NCI-H1105 (cell line): ENCODE results near the gene SMG6.

Experiments used
- DNase-seq: peaks from one replicate; lab custom pipeline; 2025; lab: John Stamatoyannopoulos, UW

Gene SMG6

GRCh38 chr17:2076087-2076984 is 227.2 kb downstream of the SMG6 start:
- no peak for DNase-seq

GRCh38 chr17:2075336-2076086 is 228.1 kb downstream of the SMG6 start:
- no peak for DNase-seq

DNA sequence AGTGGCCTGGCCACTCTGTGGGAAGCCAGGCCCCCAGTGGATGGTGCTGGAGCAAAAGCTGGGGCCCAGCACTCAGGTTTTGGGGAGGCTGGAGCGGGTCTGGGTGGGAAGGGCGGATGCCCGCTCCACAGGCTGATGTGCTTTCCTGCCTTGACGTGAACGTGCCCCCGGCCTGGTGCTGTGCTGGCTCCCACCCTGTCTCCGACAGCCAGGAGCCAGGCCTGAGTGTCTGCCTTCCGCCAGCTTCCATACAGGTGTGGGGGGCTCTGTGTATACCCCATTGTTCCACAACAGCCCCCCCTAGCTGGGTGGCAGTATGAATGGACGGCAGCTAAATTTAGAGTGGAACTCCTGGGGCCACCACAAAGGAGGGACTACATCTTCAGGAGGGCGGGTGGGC is 228.7 kb downstream of the SMG6 start:
- DNase-seq = no peak

DNA sequence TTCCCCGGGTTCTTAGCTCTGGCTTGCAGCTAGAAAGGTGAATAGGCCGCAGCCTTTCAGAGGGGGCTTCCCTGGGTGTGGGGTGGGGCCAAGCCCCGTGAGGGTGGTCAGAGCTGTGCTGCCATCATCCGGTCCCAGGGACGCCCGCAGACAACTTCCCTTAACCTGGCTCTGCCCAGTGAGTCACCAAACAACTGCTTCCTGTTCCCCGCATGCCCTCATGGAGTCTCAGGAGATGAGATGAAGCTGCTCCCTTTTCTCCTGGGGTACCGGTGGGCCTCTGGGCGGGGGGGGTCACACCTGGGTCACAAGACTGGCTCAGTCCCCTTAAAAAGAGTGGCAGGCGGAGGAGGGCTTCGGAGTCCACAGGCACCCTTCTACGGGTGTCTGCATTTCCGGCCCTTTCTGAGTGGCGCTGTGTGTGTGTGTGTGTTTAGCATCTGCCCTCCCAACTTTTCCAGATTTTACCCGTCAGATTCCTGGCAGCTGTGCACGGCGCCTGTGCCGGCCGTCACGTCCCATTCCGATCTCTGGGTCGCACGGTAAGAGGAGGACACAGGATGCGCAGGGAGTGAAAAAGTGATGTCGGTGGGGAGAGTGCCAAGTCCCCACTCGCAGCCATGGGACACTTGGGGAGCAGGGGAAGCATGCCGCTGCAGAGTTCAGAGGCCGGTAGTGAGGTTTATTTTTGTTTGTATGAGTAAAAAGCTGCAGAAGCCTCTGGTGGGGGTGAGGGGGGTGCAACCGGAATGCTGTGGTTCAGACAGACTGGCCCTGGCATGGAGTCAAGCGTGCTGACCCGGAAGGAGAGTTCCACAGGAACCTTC is 231.9 kb downstream of the SMG6 start:
- DNase-seq = no peak

DNA sequence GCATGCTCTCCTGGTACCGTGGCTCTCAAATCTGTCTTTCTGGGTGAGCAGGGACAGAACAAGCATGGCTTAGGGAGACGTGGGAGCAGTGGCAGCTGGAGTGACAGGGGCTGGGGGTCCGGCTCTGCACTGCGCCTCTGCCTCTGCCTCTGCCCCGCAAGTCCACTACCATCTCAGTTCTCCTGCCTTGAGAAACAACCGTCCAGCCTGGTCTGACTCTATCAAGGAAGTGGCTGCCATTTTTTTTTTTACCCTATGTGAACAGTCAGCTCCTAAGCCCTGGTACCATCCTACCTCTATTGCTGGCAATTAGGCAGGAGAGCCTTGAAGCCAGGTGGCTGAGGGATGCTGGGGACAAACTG is 232.6 kb downstream of the SMG6 start:
- DNase-seq = no peak

DNA sequence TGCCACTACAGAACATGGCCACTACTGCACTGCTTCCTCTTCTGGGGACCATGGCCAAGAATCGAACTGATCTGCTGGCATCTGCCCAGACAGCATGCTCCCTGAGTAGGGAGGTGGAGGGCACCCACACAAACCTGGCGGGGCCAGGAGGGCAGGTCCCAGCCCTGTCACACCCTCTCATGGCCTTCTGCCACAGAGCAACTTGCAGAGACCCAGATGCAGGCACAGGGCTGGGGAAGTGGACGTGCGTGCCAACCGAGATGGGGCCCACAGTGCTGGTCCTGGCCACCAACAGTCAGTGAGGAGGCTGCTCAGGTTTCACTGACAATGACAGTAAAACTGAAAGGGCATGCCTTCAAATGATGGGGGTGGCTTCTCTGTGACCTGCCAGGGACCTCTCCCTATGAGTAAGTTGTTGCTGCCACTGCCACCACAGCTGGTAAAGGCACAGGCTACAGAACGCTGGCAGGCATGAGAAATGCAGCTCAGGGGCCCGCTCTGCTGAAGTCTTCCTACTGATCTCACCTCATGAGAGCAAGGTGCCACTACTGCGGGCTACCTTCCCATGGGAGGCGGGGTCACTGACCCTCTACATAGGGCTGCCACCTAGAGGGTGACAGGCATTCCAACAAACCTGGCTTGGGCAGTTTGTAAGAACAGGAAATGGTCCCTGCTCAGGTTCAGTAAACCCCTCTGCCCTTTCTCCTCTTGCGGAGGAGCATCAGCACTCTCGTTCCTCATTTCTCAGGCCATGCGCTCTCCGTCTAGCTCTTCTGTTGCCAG is 233.2 kb downstream of the SMG6 start:
- no peak for DNase-seq

DNA sequence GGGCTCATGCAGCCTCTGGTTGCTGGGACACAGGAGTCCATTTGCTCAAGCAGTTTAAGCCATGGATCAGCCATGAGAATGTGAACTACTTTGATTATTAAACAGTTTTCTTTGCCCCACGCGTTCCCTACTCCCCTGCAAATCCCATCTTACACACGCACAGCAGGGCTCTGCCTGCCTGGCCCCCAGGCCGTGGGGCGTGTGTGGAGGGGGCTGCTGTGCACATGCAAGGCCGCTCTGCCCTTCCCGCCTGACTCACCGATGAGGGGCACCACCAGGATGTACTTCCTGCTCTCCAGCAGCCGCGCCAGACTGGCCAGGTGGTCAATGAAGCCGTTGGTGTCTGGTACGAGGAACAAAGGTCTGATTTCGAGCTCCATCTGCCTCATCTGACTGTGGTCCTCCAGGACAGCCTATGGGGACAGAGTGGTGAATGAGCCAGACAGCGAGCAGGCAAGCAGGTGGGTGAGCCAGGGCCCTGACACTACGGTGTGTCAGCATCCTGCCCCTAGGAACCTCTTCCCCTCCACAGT is 235.0 kb downstream of the SMG6 start:
- DNase-seq = no peak

DNA sequence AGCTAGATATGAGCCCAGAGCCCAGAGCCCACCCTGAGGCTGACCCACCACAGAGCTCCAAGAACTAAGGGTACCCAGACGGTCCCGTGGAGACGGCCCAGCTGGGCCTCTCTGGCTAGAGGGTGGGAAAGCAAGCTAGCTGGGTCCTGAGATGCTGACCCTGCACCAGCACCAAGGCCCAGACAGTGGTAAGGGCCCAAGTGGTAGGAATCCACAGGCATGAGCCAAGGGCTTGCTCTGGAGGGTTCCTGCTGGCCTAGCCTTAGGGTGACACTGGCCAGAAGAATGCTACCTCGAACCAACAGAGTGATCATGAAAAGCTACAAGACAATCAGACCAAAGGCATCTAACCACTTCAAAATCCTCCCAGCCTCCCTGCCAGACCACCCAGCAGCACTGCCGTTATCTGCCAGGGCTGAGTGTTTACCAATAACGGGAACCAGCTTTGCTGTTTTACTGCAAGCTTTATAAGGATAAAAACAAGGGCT is 235.5 kb downstream of the SMG6 start:
- no peak for DNase-seq

DNA sequence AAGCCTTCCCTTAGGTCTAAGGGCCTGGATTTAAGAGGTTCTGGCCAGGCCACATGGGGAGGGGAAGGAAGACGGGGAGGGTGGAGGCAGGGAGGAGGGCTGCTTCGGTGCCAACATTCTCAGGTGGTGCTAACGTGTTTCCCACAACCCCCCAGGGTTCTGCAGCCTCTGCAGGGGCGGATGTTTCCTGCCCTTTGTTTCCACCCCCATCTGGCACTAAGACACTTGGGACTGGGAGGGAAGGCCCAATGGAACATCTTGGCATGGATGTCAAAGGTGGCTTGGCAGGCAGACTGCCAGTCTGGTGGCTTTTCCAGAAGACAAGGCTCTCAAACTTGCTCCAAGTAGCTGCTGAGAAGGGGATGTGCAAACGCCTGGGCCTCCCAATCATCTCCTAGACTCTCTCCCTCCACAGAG is 236.0 kb downstream of the SMG6 start:
- no peak for DNase-seq

DNA sequence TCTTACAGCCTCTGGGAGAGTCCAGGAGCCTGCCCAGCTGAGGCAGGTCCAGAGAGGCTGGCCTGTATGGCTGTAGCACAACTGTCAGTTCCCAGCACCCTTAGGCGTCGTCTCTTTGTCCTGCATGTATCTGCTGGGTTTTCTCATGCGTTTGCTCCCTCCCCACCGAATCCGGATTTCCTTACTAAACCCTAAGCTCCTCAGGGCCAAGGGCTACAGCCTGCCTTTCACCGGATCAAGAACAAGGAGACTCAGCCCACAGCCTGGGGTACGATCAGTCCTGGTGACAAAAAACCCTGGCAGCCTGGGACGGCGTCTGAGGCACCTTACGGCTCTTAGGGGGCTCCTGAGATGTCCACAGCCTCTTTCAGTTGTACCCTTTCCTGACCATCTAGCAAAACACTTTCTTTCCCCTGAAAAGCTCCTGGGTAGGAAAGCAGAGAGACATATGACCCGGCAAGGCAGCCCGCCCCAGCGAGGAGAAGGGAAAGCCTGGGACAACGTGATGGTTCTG is 236.5 kb downstream of the SMG6 start:
- DNase-seq = no peak

- no peak for DNase-seq
Measured at GRCh38 chr17:2065949-2066400, 237.6 kb downstream of the SMG6 start.

DNA sequence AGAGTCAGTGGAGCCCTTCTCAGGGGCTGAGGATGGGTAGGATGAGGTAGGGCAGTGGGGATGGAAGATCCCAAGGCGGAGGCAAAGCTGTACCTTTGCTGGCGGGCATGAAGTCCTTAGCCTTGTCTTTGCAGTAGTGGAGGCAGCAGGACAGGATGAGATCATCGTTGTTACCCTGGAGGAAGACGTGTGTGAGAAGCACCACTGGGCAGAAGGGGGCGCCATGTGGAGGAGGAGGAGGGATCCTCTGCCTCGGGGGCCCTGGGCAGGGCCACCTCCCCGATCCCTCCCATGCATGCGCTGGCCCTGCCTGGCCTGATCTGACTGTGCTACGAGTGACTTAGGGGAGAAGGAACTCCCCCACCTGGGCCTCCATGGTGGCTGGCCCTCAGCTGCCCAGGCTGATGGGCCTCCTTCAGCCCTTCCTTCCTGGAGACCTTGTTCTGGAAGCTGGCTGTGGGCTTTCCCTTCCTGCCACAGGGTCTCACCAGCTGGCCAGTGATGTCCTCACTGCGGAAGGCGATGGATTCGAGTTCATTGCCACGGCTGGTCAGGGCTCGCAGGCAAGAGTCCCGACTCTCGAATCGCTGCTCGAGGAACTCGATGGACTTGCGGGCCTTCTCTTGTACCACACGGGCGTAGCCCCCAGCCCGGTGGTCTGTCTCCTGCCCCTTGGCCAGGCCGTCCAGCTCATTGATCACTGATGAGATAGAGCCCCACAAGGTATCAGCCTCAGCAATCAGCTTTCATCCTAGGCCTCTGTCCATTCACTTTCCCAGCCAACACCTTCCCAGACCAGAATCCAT is 238.4 kb downstream of the SMG6 start:
- no peak for DNase-seq

GRCh38 chr17:2064520-2064971 is 239.0 kb downstream of the SMG6 start:
- DNase-seq = no peak

DNA sequence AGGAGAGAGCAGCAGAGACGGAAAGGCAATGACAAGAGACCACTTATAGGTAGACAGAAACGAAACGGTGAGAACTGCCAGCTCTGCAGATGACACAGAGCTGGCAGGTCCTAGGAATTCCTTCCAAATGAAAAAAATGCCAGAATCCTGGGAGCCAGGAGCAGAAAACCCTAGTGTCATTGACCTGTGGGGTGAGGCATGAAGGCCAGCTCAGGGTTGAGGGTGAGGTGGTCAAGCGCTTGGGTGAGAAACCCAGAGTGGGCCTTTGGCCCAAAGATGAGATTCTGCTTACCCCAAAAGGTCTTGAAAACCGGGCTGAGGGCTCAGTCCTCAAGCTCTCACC is 239.5 kb downstream of the SMG6 start:
- DNase-seq = no peak

DNA sequence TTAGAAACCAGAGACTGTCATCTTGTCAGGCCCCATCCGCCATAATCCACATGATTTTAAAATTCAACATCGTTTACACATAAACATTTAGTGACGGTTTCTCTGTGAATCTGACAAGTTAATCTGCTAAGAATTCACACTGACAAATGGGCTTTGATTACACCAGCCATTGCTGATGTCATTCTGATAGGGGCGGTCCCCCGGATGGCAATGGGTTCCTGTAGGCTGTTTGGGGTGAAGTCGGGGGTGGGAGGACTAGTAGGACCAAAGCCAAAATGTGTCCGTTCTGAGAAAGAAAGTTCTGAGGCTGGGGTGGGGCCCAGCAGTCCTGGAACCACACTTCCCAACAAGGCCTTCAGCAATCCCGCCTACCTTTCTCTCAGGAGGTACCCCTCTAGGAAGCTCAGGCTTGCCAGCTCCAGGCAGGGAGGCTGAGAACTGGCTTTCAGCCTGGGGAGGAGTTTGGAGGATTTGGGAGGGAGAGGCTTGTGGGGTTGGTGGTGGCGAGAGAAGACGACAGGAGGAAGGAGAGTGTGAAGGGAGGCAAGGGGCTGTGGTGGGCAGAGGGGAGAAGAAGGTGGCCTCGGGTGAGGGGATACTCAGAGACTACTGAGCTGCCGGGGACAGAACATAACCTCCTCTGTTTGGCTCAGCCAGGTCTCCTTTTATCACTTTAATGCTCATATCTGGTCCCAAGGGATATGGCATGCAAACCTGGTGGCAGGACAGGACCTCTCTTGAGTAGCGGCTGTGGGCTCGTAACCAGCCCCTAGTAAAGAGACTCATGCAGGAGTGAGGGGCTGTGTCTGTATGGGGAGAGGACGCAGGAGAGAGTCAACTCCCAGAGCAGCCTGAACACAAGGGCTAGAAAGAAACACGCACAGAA is 240.1 kb downstream of the SMG6 start:
- DNase-seq = no peak

GRCh38 chr17:2062571-2063183 is 240.9 kb downstream of the SMG6 start:
- DNase-seq = no peak

GRCh38 chr17:2061441-2061958 is 242.1 kb downstream of the SMG6 start:
- no peak for DNase-seq

DNA sequence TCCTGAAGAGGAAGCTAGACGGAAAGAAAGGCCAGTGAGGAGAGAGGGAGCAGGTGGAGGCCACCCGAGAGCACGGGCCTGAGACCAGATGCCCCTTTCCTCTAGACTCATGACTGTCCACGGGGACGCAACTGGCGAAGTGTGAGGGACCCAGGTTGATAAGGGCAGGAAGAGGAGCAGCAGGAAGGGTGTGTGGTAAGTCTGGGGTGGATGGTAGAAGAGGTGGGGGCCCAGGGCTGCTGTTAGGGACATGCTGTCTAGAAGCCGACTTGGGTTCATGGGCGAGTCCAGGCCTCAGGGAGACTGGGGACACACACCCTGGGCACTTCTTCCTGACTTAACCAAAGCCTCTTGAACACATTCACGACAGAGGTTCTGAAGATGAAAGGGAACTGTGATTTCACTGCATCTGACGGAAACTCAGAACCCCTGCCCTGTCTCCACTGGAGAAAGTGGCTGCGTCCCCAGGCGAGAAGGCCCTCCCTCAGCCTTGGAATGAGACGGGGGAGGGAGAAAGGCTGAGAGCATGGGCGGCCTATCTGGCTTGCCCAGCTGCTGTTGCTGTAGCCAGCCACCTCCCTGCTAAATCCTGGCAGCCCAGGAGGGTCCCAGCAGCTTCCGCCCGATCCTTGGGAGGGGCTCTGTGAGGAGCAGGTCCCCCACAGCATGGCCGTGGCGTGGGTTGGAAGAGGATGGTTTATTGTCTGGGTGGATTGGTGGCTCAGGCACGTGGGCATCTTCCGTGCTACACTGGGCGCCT is 242.7 kb downstream of the SMG6 start:
- DNase-seq = no peak
